T-helper 2 cell treated with Interferon-gamma antibody and Interleukin-4, amounts not matched to agents 5 μg/mL and 100 μg/mL, for 36 hours (primary cell): Measurements from ENCODE around the gene PLGRKT.
"Not testable (repeated sequence)": the region's sequence is repeated elsewhere in the genome, so short reads cannot be mapped to it uniquely, and the experiment has no call there.

Source experiments
- DNase-seq: peaks from one replicate; pipeline ENCODE4 v3.0.0; 2021; ENCODE audit warnings: low spot score
- H3K27ac Mint-ChIP-seq: one replicate; pipeline ENCODE4 v1.8.0; 2021; ENCODE audit warnings: mild to moderate bottlenecking, mixed read lengths
- H3K27me3 Mint-ChIP-seq: one replicate; pipeline ENCODE4 v1.8.0; 2021; ENCODE audit warnings: low read depth, mixed read lengths
- H3K36me3 Mint-ChIP-seq: one replicate; pipeline ENCODE4 v1.8.0; 2021; ENCODE audit warnings: low read depth, mixed read lengths
- H3K4me1 Mint-ChIP-seq: one replicate; pipeline ENCODE4 v1.8.0; 2021; ENCODE audit warnings: low read depth, mixed read lengths
- H3K4me3 Mint-ChIP-seq: one replicate; pipeline ENCODE4 v1.8.0; 2022; ENCODE audit warnings: mild to moderate bottlenecking, moderate library complexity, mixed read lengths
- H3K9me3 Mint-ChIP-seq: one replicate; pipeline ENCODE4 v1.8.0; 2021; ENCODE audit warnings: mixed read lengths

PLGRKT gene

DNA sequence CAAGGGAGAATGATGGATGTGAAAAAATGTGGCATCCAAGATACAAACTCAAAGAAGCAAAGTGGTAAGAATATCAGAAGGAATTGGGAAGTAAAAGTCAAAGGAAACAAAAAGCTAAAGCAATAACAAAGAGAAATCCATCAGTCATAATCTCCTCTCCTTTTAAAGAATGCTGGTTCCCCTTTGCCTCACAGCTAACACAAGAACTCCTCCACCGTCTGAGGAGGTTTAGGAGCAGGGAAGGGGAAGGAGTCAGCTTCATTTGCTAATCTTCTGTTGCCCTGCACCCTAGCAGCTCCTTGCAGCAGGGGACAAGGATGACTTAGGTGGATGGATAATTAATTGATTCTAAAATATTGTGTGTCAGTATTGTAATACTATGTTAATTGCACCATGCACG, 29.0 kb upstream of the PLGRKT start:
- Mint-ChIP-seq H3K36me3 (peaks cover 62% of the 10 kb centered on the region), H3K9me3 (no peaks in the 10 kb centered on the region), H3K27ac (no peak overlapping the region)

DNA sequence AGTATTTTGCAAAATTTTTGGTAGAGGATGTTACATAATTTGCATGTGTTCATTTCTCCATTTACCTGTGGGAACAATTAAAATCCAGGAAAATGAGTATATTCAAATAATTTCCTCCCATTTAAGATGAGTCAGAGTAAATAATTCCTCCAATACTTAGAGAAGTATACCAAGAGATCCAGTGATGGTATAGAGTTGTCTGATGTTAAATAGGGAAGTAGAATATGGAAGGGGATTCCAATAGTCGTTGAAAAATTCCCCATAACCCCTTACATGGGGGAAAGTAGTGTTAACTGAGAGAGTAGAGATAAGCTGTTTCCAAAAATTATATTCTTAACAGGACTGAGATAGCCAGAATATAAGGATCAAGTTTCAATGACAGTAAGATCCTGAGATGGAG, 28.3 kb upstream of the PLGRKT start:
- no peaks in the 10 kb centered on the region for H3K27me3 Mint-ChIP-seq
- H3K36me3 Mint-ChIP-seq = peaks cover 65% of the 10 kb centered on the region
- DNase-seq = no peak
- H3K4me3 Mint-ChIP-seq = no peak overlapping the region
- H3K27ac Mint-ChIP-seq = no peak overlapping the region
- H3K4me1 Mint-ChIP-seq = peaks cover 7% of the 10 kb centered on the region
- no peaks in the 10 kb centered on the region for H3K9me3 Mint-ChIP-seq

More for the DNA sequence above, 29.0 kb upstream of the PLGRKT start:
- no peak overlapping the region for H3K4me3 Mint-ChIP-seq
- no peaks in the 10 kb centered on the region for H3K27me3 Mint-ChIP-seq
- peaks cover 7% of the 10 kb centered on the region for H3K4me1 Mint-ChIP-seq
- no peak for DNase-seq

DNA sequence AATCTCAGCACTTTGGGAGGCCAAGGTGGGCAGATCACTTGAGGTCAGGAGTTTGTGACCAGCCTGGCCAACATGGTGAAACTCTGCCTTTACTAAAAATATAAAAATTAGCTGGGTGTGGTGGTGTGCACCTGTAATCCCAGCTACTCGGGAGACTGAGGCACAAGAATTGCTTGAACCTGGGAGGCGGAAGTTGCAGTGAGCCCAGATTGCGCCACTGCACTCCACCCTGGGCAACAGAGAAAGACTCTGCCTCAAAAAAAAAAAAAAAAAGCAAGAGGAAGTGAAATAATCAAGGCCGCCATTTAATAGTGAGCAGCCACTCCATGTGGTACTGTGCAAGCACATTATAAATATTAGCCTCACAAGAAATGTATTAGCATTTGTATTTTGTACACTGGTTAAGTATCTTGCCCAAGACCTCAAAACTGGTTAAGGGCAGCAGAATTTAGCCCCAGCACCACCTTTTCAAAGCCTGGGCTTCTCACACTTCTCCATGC, 27.2 kb upstream of the PLGRKT start:
- not testable (repeated sequence) for DNase-seq

DNA sequence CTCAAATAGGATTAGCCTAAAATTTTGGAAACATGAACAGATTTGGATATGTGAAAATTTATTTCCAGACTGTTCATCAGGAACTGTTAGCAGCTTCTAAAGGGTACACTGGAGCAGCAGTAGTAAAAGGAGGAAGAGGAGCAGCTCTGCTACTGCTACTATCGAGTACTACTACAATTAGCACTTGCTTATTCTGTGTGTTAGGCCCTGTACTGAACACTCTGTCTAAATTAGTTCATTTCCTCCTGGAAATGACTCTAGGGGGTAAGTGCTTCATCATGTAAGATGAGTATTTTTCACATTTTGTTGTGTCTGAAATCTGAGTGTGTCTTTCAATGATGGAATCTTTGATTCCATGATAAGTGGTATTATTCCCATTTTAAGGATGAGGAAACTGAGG, 22.4 kb upstream of the PLGRKT start:
- H3K27ac Mint-ChIP-seq = peak overlapping the region; percentile 45

More for the DNA sequence above, 27.2 kb upstream of the PLGRKT start:
- H3K4me3 Mint-ChIP-seq, H3K27me3 Mint-ChIP-seq, H3K4me1 Mint-ChIP-seq, H3K27ac Mint-ChIP-seq, H3K9me3 Mint-ChIP-seq: not testable (repeated sequence)
- peaks cover 67% of the 10 kb centered on the region for H3K36me3 Mint-ChIP-seq

DNA sequence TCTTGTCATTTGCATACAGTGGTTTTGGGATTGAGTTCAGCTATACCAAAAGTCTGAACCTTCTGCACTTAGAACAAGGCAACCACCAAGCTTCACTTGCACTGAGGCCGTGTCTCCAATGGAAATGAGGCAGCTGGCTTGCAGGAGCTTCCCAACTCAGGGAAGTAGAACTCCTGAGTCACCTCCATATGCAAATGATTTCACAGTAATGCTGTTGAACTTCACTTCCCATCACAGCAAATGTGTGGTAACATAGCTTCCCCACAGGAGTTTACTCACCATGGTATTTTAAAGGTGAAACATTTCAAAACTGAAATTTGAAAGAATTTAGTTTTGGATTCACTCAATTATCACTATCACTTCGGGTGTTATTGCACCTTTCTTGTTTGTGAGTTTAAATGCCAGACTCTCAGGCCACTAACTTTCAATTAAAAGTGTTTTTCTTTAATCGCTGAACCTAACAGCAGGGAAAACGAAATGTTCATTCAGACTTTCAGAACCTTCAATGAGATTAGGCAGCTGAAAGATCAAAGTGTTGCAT, 21.6 kb upstream of the PLGRKT start:
- peaks cover 42% of the 10 kb centered on the region for H3K4me1 Mint-ChIP-seq

More for the DNA sequence above, 22.4 kb upstream of the PLGRKT start:
- Mint-ChIP-seq H3K4me3 (peak overlapping the region; percentile 10), H3K9me3 (no peaks in the 10 kb centered on the region), H3K4me1 (peaks cover 35% of the 10 kb centered on the region), H3K36me3 (peaks cover 68% of the 10 kb centered on the region), H3K27me3 (no peaks in the 10 kb centered on the region)
- DNase-seq = no peak

DNA sequence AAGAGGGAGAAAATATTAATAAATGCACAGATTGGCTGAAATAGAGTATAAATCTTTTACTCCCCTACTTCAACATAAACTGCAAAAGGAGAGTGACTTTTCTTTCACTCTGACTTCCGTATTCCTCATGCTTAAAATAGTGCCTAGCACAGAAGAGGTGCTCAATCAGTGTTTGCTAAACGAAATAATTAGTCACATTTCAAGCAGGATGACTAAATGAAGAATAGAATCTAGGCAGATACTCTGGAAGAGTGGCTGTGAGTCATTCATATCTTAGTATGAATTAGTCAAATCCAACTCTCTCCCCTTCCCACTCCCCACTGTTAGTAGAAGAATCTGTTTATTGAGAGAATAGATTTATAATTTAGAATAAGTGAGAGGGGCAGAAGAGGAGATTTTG, 17.5 kb upstream of the PLGRKT start:
- peak overlapping the region; percentile 41 for H3K4me3 Mint-ChIP-seq
- H3K36me3 Mint-ChIP-seq = peaks cover 48% of the 10 kb centered on the region
- peak overlapping the region; percentile 49 for H3K27ac Mint-ChIP-seq
- H3K4me1 Mint-ChIP-seq = peaks cover 62% of the 10 kb centered on the region
- no peak for DNase-seq
- H3K27me3 Mint-ChIP-seq = no peaks in the 10 kb centered on the region
- no peaks in the 10 kb centered on the region for H3K9me3 Mint-ChIP-seq

More for the DNA sequence above, 21.6 kb upstream of the PLGRKT start:
- DNase-seq = peak; percentile 56
- H3K27me3 Mint-ChIP-seq = no peaks in the 10 kb centered on the region
- peak overlapping the region; percentile 10 for H3K4me3 Mint-ChIP-seq
- peaks cover 63% of the 10 kb centered on the region for H3K36me3 Mint-ChIP-seq
- no peaks in the 10 kb centered on the region for H3K9me3 Mint-ChIP-seq
- H3K27ac Mint-ChIP-seq = peak overlapping the region; percentile 45

DNA sequence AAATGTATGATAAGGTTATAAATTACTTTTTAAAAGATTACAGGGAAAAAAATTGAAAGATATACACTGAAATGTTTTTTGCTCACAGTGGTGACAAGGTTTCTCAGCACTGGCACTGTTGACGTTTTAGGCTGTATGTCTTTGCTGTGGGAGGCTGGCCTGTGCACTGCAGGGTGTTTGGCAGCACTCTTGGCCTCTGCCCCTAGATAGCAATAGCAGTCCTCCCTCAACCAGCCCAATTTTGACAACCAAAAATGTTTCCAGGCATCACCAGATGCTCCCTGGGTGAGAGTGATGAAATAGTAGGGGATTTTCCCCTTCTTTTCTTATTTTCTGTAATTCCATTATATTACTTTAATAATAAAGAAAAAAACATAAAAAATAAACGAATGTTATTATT, 15.9 kb upstream of the PLGRKT start:
- no peak for DNase-seq
- H3K27me3 Mint-ChIP-seq = no peaks in the 10 kb centered on the region
- peaks cover 33% of the 10 kb centered on the region for H3K36me3 Mint-ChIP-seq
- no peak overlapping the region for H3K27ac Mint-ChIP-seq
- H3K9me3 Mint-ChIP-seq = no peaks in the 10 kb centered on the region
- peaks cover 56% of the 10 kb centered on the region for H3K4me1 Mint-ChIP-seq
- peak overlapping the region; percentile 14 for H3K4me3 Mint-ChIP-seq

DNA sequence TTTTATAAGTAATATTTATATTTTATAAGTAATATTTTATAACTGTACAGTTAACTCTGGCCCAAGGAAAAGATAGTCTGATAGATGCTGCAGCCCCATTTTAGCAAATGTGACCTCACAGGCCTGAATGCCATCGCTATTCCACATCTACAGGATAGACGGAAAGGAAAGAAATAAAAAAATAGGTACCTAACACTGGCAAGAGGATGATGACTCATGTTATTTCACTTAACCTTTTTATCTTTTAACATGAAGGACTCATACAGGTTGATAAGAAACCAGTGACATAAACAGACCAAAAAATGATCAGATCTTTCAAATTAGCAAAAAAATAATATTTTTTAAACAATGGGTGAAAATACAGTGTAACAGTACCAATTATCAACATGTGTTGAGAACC, 15.3 kb upstream of the PLGRKT start:
- Mint-ChIP-seq H3K4me1 (peaks cover 56% of the 10 kb centered on the region), H3K9me3 (no peaks in the 10 kb centered on the region), H3K4me3 (peak overlapping the region; percentile 69), H3K36me3 (peaks cover 26% of the 10 kb centered on the region), H3K27ac (peak overlapping the region; percentile 72), H3K27me3 (no peaks in the 10 kb centered on the region)
- no peak for DNase-seq

DNA sequence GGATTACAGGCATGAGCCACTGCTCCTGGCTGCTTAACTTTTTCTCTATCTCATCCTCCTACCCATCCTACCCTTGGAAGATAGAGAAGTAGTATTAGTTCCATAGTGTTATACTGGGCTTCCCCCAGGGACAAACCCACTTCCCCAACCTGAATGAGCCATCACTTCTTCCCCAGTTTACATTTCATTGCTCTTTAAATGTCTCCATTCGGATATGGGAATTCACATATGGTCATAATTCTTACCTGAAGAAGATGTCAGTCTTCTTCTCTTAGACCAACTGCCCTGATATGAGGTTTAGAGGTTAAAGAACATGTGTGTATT, 14.5 kb upstream of the PLGRKT start:
- Mint-ChIP-seq H3K9me3 (no peaks in the 10 kb centered on the region), H3K4me3 (peak overlapping the region; percentile 89), H3K4me1 (peaks cover 55% of the 10 kb centered on the region), H3K36me3 (peaks cover 18% of the 10 kb centered on the region), H3K27ac (peak overlapping the region; percentile 51), H3K27me3 (no peaks in the 10 kb centered on the region)
- no peak for DNase-seq

DNA sequence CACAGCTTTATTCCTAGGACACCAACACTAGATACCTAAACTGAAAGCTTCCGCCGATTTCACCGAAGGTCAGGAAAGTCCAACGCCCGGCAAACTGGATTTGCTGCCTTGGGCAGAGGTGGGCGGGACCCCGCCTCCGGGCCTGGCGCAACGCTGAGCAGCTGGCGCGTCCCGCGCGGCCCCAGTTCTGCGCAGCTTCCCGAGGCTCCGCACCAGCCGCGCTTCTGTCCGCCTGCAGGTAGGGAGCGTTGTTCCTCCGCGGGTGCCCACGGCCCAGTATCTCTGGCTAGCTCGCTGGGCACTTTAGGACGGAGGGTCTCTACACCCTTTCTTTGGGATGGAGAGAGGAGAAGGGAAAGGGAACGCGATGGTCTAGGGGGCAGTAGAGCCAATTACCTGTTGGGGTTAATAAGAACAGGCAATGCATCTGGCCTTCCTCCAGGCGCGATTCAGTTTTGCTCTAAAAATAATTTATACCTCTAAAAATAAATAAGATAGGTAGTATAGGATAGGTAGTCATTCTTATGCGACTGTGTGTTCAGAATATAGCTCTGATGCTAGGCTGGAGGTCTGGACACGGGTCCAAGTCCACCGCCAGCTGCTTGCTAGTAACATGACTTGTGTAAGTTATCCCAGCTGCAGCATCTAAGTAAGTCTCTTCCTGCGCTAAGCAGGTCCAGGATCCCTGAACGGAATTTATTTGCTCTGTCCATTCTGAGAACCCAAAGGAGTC, 12.8 kb upstream of the PLGRKT start, which contains the start of gene CD274:
Gene CD274, plus strand, starts transcription at position 184 of the 733 bp plus-strand sequence. CDS start 5,572 bp downstream, outside the sequence.
- DNase-seq = peak; percentile 93
- peak within 1 kb of the TSS; percentile 89 for H3K4me3 Mint-ChIP-seq
- peaks cover 61% of the 10 kb centered on the region for H3K4me1 Mint-ChIP-seq
- H3K27me3 Mint-ChIP-seq = no peaks in the 10 kb centered on the region
- H3K27ac Mint-ChIP-seq = peak within 1 kb of the TSS; percentile 94
- peaks cover 9% of the 10 kb centered on the region for H3K36me3 Mint-ChIP-seq
- H3K9me3 Mint-ChIP-seq = no peaks in the 10 kb centered on the region

DNA sequence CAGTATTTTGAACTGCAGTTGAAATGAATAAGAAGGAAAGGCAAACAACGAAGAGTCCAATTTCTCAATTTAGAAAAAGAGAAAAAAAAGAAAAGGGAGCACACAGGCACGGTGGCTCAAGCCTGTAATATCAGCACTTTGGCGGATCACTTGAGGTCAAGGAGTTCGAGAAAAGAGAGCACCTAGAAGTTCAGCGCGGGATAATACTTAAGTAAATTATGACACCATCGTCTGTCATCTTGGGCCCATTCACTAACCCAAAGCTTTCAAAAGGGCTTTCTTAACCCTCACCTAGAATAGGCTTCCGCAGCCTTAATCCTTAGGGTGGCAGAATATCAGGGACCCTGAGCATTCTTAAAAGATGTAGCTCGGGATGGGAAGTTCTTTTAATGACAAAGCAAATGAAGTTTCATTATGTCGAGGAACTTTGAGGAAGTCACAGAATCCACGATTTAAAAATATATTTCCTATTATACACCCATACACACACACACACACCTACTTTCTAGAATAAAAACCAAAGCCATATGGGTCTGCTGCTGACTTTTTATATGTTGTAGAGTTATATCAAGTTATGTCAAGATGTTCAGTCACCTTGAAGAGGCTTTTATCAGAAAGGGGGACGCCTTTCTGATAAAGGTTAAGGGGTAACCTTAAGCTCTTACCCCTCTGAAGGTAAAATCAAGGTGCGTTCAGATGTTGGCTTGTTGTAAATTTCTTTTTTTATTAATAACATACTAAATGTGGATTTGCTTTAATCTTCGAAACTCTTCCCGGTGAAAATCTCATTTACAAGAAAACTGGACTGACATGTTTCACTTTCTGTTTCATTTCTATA, 12.0 kb upstream of the PLGRKT start:
- peak overlapping the region; percentile 94 for H3K27ac Mint-ChIP-seq
- no peaks in the 10 kb centered on the region for H3K27me3 Mint-ChIP-seq
- peaks cover 56% of the 10 kb centered on the region for H3K4me1 Mint-ChIP-seq
- H3K9me3 Mint-ChIP-seq = no peaks in the 10 kb centered on the region
- peaks cover 9% of the 10 kb centered on the region for H3K36me3 Mint-ChIP-seq
- DNase-seq = no peak
- peak overlapping the region; percentile 89 for H3K4me3 Mint-ChIP-seq

DNA sequence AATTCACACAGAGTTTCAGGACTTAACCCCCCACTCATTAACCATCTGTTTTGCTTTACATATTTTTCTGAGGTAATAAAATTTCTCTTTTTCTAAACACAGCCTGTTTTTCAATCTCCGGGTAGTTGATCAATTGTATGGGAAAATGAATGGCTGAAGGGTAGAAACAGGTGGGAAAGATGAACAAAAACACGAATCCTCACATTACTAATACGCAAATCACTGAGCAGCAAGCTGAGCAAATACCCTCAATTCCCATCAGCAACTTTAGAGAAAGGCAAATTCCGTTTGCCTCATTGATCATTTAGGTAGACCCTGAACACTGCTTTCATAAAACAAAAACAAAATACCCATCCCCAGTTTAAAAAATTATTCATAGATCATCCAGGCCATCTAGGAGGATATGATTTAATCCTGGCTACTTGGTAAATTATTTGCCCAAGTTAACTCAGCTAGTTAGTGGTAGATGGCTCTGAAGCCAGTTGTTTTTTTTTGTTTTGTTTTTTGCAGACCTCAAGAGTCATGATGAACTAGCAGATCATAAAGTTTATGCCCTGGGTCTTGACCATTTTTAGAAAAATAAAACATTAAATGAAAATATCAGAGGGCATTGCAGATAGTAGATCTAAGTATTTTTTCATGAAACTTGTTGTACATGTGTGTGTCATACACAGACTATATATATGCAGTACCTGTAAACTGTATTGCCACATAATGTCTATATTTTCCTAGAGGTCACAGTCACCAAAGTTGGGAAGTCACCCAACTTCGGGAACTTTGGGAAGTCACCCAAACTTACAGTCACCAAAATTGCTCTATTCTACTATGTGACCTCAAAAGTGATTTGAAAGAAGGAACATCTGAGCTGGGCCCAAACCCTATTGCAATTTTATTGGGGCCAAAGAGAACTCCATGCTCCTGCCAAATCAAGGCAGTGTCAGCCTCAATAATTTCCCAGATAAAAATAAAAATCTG, 11.0 kb upstream of the PLGRKT start:
- Mint-ChIP-seq H3K4me1 (peaks cover 51% of the 10 kb centered on the region), H3K4me3 (peak overlapping the region; percentile 89), H3K27me3 (no peaks in the 10 kb centered on the region), H3K36me3 (peaks cover 9% of the 10 kb centered on the region), H3K9me3 (no peaks in the 10 kb centered on the region), H3K27ac (peak overlapping the region; percentile 94)
- DNase-seq = no peak

DNA sequence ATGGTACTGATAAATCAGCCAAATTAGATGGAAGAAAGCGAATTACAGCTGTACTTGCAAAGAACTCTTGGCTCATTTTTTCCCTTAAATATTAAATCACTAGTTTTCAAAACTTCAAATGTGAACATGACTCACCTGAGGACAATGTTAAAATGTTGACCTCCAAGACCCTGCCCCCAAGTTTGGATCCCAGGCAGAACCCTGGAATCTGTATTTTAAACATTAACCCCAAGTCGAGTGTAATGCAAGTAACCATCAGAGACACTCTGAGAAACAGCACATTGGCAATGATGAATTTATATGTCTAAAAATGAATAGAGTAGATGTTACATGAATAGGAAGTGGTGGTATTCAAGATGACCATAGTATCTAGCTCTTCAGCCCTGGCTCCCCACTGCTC, 10.3 kb upstream of the PLGRKT start:
- DNase-seq = no peak
- H3K27ac Mint-ChIP-seq = no peak overlapping the region
- H3K9me3 Mint-ChIP-seq = no peaks in the 10 kb centered on the region
- H3K27me3 Mint-ChIP-seq = no peaks in the 10 kb centered on the region
- H3K36me3 Mint-ChIP-seq = peaks cover 8% of the 10 kb centered on the region
- H3K4me3 Mint-ChIP-seq = no peak overlapping the region
- peaks cover 44% of the 10 kb centered on the region for H3K4me1 Mint-ChIP-seq
